GM19023 (cell line): ENCODE results near the gene ASCC1.

Experiments used
- ATAC-seq: cut with Tn5 transposase; IDR thresholded peaks from one replicate; pipeline ENCODE4 v1.9.1; 2021; ENCODE audit warnings: mild to moderate bottlenecking, moderate library complexity; ENCODE audit not compliant: unreplicated experiment

Gene ASCC1

GRCh38 chr10:72105098-72105475, 111.0 kb downstream of the ASCC1 start:
- no peak for ATAC-seq

GRCh38 chr10:72104472-72105097, 111.5 kb downstream of the ASCC1 start:
- no peak for ATAC-seq

GRCh38 chr10:72099600-72099921, 116.5 kb downstream of the ASCC1 start:
- ATAC-seq: no peak

- ATAC-seq: no peak
Observed at GRCh38 chr10:72098836-72099599, 117.1 kb downstream of the ASCC1 start.

GRCh38 chr10:72098301-72098835, 117.7 kb downstream of the ASCC1 start:
- no peak for ATAC-seq

GRCh38 chr10:72097448-72098300, 118.4 kb downstream of the ASCC1 start:
- ATAC-seq: no peak

- no peak for ATAC-seq
Observed at GRCh38 chr10:72096115-72097000, 119.7 kb downstream of the ASCC1 start.

- ATAC-seq: no peak
Observed at GRCh38 chr10:72095195-72095594, 120.9 kb downstream of the ASCC1 start.

GRCh38 chr10:72094574-72094973, 121.5 kb downstream of the ASCC1 start:
- ATAC-seq: no peak

GRCh38 chr10:72093450-72093849, 122.6 kb downstream of the ASCC1 start:
- no peak for ATAC-seq

GRCh38 chr10:72092987-72093386, 123.1 kb downstream of the ASCC1 start:
- ATAC-seq: no peak

- no peak for ATAC-seq
Observed at GRCh38 chr10:72092171-72092924, 123.7 kb downstream of the ASCC1 start.

GRCh38 chr10:72090326-72090725, 125.8 kb downstream of the ASCC1 start:
- no peak for ATAC-seq

- no peak for ATAC-seq
Observed at GRCh38 chr10:72089618-72090017, 126.5 kb downstream of the ASCC1 start.

- no peak for ATAC-seq
Observed at GRCh38 chr10:72088889-72089575, 127.0 kb downstream of the ASCC1 start.

- no peak for ATAC-seq
Observed at GRCh38 chr10:72087969-72088888, 127.8 kb downstream of the ASCC1 start, which contains the start of gene SPOCK2. SPOCK2 (minus strand) TSS chr10:72088551; CDS start chr10:72088328, 223 bp downstream.

GRCh38 chr10:72087392-72087968, 128.6 kb downstream of the ASCC1 start:
- no peak for ATAC-seq
